ENCODE data around the gene SLC12A8.

SLC12A8 gene

GRCh38 chr3:125107861-125108567 lies 104.5 kb downstream of the SLC12A8 start:
- no peak overlapping the region for H3K9ac ChIP-seq (ENCODE audit: low read length)

DNA sequence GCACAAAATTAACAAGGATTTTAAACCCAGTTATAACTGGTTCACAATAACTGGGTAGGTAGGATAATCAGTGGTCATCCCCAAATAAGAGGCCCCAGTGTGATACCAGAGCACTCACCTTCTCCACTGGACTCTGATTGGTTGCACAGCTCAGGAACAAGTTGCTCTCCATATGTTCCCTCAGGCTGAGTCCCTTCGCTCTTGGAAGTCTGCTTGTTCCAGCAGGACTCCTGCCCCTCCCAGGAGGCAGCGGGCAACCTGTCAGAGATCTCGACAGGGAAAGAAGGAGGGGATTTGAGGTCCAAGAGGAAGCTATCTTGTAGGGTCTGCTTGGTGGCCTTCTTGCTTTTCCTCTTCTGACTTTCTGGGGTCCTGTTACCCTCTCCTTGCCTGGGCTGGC lies 105.2 kb downstream of the SLC12A8 start:
- Histone ChIP-seq H3K9ac (ENCODE audit: low read length) (no peak overlapping the region), H3F3A (ENCODE audit: insufficient read depth, low read length) (no peaks in the 10 kb centered on the region), H3K27ac (ENCODE audit: low read length) (no peak overlapping the region), H3K4me2 (ENCODE audit: low read depth, low read length) (no peak overlapping the region), H4K20me1 (ENCODE audit: insufficient read depth, low read length) (no peaks in the 10 kb centered on the region), H3K36me3 (replicated peaks; ENCODE audit: insufficient read depth, low read length) (no peaks in the 10 kb centered on the region), H3K9me2 (replicated peaks; ENCODE audit: insufficient read depth, low read length) (no peaks in the 10 kb centered on the region), H3K9me3 (replicated peaks; ENCODE audit: insufficient read depth, low read length) (no peaks in the 10 kb centered on the region), H3K27me3 (replicated peaks; ENCODE audit: insufficient read depth, low read length) (no peaks in the 10 kb centered on the region), H2AFZ (ENCODE audit: low read length) (no peak overlapping the region), H3K4me1 (ENCODE audit: low read length) (no peaks in the 10 kb centered on the region), H3K79me2 (ENCODE audit: low read length) (no peaks in the 10 kb centered on the region), H3K4me3 (ENCODE audit: low read length) (no peak overlapping the region)
- DNase-seq, result no peak
- TF ChIP-seq CTCF (IDR thresholded peaks at IDR 0.05; ENCODE audit: low read length), result no peak
- no peak for TF ChIP-seq EZH2 (optimal IDR thresholded peaks at IDR 0.05; ENCODE audit: low read depth, low read length)
- TF ChIP-seq EZH2phosphoT487 (IDR thresholded peaks at IDR 0.05; ENCODE audit: low read length), result no peak

More at GRCh38 chr3:125107861-125108567, 104.5 kb downstream of the SLC12A8 start:
- Histone ChIP-seq H3K4me1 (ENCODE audit: low read length) (no peaks in the 10 kb centered on the region), H3K27me3 (replicated peaks; ENCODE audit: insufficient read depth, low read length) (no peaks in the 10 kb centered on the region), H3K4me2 (ENCODE audit: low read depth, low read length) (no peak overlapping the region), H3K79me2 (ENCODE audit: low read length) (no peaks in the 10 kb centered on the region), H3K36me3 (replicated peaks; ENCODE audit: insufficient read depth, low read length) (no peaks in the 10 kb centered on the region), H3K27ac (ENCODE audit: low read length) (no peak overlapping the region), H3K9me3 (replicated peaks; ENCODE audit: insufficient read depth, low read length) (no peaks in the 10 kb centered on the region), H3K9me2 (replicated peaks; ENCODE audit: insufficient read depth, low read length) (no peaks in the 10 kb centered on the region), H3K4me3 (ENCODE audit: low read length) (no peak overlapping the region), H4K20me1 (ENCODE audit: insufficient read depth, low read length) (no peaks in the 10 kb centered on the region), H2AFZ (ENCODE audit: low read length) (no peak overlapping the region), H3F3A (ENCODE audit: insufficient read depth, low read length) (no peaks in the 10 kb centered on the region)
- DNase-seq, result no peak
- TF ChIP-seq CTCF (IDR thresholded peaks at IDR 0.05; ENCODE audit: low read length) (no peak), EZH2phosphoT487 (IDR thresholded peaks at IDR 0.05; ENCODE audit: low read length) (no peak), EZH2 (optimal IDR thresholded peaks at IDR 0.05; ENCODE audit: low read depth, low read length) (no peak)

GRCh38 chr3:125105116-125105515 lies 107.4 kb downstream of the SLC12A8 start:
- Histone ChIP-seq H3K4me3 (ENCODE audit: low read length) (no peak overlapping the region), H3K27ac (ENCODE audit: low read length) (no peak overlapping the region), H3K4me2 (ENCODE audit: low read depth, low read length) (no peak overlapping the region), H3F3A (ENCODE audit: insufficient read depth, low read length) (no peaks in the 10 kb centered on the region), H3K9ac (ENCODE audit: low read length) (no peak overlapping the region), H3K9me3 (replicated peaks; ENCODE audit: insufficient read depth, low read length) (no peaks in the 10 kb centered on the region), H2AFZ (ENCODE audit: low read length) (no peak overlapping the region), H4K20me1 (ENCODE audit: insufficient read depth, low read length) (no peaks in the 10 kb centered on the region), H3K36me3 (replicated peaks; ENCODE audit: insufficient read depth, low read length) (no peaks in the 10 kb centered on the region), H3K9me2 (replicated peaks; ENCODE audit: insufficient read depth, low read length) (no peaks in the 10 kb centered on the region), H3K4me1 (ENCODE audit: low read length) (no peaks in the 10 kb centered on the region), H3K27me3 (replicated peaks; ENCODE audit: insufficient read depth, low read length) (no peaks in the 10 kb centered on the region), H3K79me2 (ENCODE audit: low read length) (no peaks in the 10 kb centered on the region)
- DNase-seq, result no peak
- no peak for TF ChIP-seq CTCF (IDR thresholded peaks at IDR 0.05; ENCODE audit: low read length)
- no peak for TF ChIP-seq EZH2 (optimal IDR thresholded peaks at IDR 0.05; ENCODE audit: low read depth, low read length)
- no peak for TF ChIP-seq EZH2phosphoT487 (IDR thresholded peaks at IDR 0.05; ENCODE audit: low read length)
